Posterior vena cava (tissue), 2 donors: ENCODE measurements around the gene GCNT1. TPM values are rescaled to one million over a fixed set of nuclear protein-coding genes. Genes with fewer than 3 reads are reported as not detected.
A peak's percentile ranks its signal among the peaks of the same experiment; 100 is the strongest.
"Not testable (repeated sequence)": the region's sequence is repeated elsewhere in the genome, so short reads cannot be mapped to it uniquely, and the experiment has no call there.

Source experiments
- DNase-seq: peaks from one replicate; pipeline ENCODE4 v3.0.0-alpha.2; 2020; ENCODE audit warnings: low spot score
- intact Hi-C, 2 donors: fragments of 100-400 bp; cut with DNase I; formaldehyde crosslinking; loops; one replicate each; pipeline versions ENCODE4 v1.14.1 to v1.14.2; 2022 to 2023
- long read RNA-seq, 2 donors: library from polyadenylated mRNA; unstranded; transcript quantifications; one replicate each; pipeline ENCODE4 v2.0.0, GENCODE V29; 2020 to 2021
- total RNA-seq, 2 donors: library from RNA; stranded (reverse); fragmentation: NEBNext Ultra II Directional; extraction: Animal tissue kit (Norgen Biotek cat#: 25700); gene quantifications; one replicate each; pipeline ENCODE4 v1.2.1, GENCODE V29; 2021
- donor health status: DM: yes; HTN: yes; CAD: no.
- donor health status: DM: yes; HTN: yes; CAD: no.

GCNT1 gene
- 10 to 100 TPM in 1 of 2 donors, 1 to 10 TPM in 1; 8.9 to 11.0 TPM for total RNA-seq
- long read RNA-seq, donor 1, partial matches to known transcripts = 0 of 17 reads
- long read RNA-seq, donor 1, other reads (novel, unspliced or antisense) = 17 of 17 reads
- long read RNA-seq, donor 2, full-length matches to known transcripts = 1 of 10 reads
- long read RNA-seq, donor 2, partial matches to known transcripts = 3 of 10 reads
- long read RNA-seq, donor 2, other reads (novel, unspliced or antisense) = 6 of 10 reads

GRCh38 chr9:76458903-76459693, at the start of gene GCNT1:
Gene GCNT1, plus strand, starts transcription at chr9:76459182. Its CDS starts 43,200 bp downstream, at chr9:76502382.
- DNase-seq = peak; percentile 94
- intact Hi-C loops = loop anchor here in 1 of 2 donors (10.0 kb wide), 1 partner anchor 246 kb away; no protein-coding TSS in a partner anchor

GRCh38 chr9:76412638-76413037, 46.3 kb upstream of the GCNT1 start:
- intact Hi-C loops = no loop called here
- DNase-seq = no peak

GRCh38 chr9:76413658-76414057, 45.3 kb upstream of the GCNT1 start:
- DNase-seq = no peak
- intact Hi-C loops = no loop called here

- intact Hi-C loops = no loop called here
- DNase-seq = no peak
Measured at GRCh38 chr9:76414661-76415060, 44.3 kb upstream of the GCNT1 start.

- no peak for DNase-seq
- intact Hi-C loops = no loop called here
Measured at GRCh38 chr9:76415154-76415553, 43.8 kb upstream of the GCNT1 start.

GRCh38 chr9:76415731-76416130, 43.3 kb upstream of the GCNT1 start:
- DNase-seq = no peak
- intact Hi-C loops = no loop called here

- DNase-seq = no peak
- intact Hi-C loops = no loop called here
Measured at GRCh38 chr9:76417394-76417793, 41.6 kb upstream of the GCNT1 start.

- intact Hi-C loops = no loop called here
- DNase-seq = no peak
Measured at GRCh38 chr9:76419782-76420380, 39.1 kb upstream of the GCNT1 start.

- intact Hi-C loops = no loop called here
- no peak for DNase-seq
Measured at GRCh38 chr9:76423216-76424177, 35.5 kb upstream of the GCNT1 start.

- DNase-seq = no peak
- intact Hi-C loops = no loop called here
Measured at GRCh38 chr9:76424491-76424890, 34.5 kb upstream of the GCNT1 start.

GRCh38 chr9:76425677-76426453, 33.1 kb upstream of the GCNT1 start:
- intact Hi-C loops = no loop called here
- DNase-seq = no peak

GRCh38 chr9:76426807-76427419, 32.1 kb upstream of the GCNT1 start:
- no peak for DNase-seq
- intact Hi-C loops = no loop called here

- DNase-seq = no peak
- intact Hi-C loops = no loop called here
Measured at GRCh38 chr9:76431601-76432000, 27.4 kb upstream of the GCNT1 start.

GRCh38 chr9:76433406-76433805, 25.6 kb upstream of the GCNT1 start:
- intact Hi-C loops = no loop called here
- DNase-seq = no peak

- no peak for DNase-seq
- intact Hi-C loops = no loop called here
Measured at GRCh38 chr9:76433836-76434235, 25.1 kb upstream of the GCNT1 start.

GRCh38 chr9:76434897-76435296, 24.1 kb upstream of the GCNT1 start:
- intact Hi-C loops = not testable (repeated sequence)

GRCh38 chr9:76437017-76437699, 21.8 kb upstream of the GCNT1 start:
- DNase-seq, intact Hi-C loops: not testable (repeated sequence)

More at GRCh38 chr9:76434897-76435296, 24.1 kb upstream of the GCNT1 start:
- DNase-seq = not testable (repeated sequence)
